OCI-LY1 (cell line): ENCODE measurements around the gene HOXA5.

Experiments used
- EZH2 ChIP-seq: fragments of 200-600 bp; sonication (generic), shearing (Covaris generic); IDR thresholded peaks from 2 replicates; pipeline ENCODE4 v1.8.0; 2017; ENCODE audit warnings: borderline replicate concordance, mixed run types, mild to moderate bottlenecking, antibody characterized with exemption, low read length, moderate library complexity, mixed read lengths
- TF ChIP-seq, protein P1 (sequence below): fragments of 200-600 bp; sonication (generic), shearing (Covaris generic); IDR thresholded peaks from 2 replicates; pipeline ENCODE4 v1.5.1; 2017; ENCODE audit warnings: mild to moderate bottlenecking, antibody characterized with exemption, low read length, moderate library complexity, mixed read lengths

DNA sequence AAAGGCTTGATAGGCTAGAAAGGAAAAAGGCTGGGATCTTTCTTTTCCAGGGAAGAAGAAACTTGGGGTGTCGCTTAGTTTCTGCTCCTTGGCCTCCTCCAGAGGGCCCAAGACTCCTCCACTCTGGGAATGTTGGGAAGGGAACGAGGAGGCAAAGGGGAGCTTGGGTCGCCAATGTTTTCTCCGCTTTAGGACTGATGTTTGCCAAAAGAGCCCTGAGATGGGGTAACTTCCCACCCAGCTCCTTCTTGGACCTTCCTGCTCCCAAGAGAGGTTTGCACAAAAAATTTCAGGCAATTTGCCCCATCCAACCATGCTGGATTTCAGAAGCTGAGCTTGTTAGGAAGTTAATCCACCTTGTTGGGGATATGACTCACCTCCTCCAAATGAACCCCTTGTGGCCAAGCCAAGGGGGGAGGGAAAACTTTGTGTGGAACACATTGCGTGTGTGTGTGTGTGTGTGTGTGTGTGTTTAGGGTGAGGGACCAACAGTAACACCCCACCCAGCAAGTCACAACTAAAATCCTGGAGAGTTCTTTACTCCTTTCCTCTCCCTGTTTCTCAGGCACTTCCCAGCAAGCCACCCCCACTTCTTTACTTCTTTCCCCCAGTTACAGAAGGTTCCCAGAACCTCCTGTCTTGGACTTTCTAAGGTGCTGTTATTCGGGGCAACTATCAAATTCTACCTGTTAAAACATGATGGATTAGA lies 32.3 kb downstream of the HOXA5 start:
- TF ChIP-seq, protein P1, sequence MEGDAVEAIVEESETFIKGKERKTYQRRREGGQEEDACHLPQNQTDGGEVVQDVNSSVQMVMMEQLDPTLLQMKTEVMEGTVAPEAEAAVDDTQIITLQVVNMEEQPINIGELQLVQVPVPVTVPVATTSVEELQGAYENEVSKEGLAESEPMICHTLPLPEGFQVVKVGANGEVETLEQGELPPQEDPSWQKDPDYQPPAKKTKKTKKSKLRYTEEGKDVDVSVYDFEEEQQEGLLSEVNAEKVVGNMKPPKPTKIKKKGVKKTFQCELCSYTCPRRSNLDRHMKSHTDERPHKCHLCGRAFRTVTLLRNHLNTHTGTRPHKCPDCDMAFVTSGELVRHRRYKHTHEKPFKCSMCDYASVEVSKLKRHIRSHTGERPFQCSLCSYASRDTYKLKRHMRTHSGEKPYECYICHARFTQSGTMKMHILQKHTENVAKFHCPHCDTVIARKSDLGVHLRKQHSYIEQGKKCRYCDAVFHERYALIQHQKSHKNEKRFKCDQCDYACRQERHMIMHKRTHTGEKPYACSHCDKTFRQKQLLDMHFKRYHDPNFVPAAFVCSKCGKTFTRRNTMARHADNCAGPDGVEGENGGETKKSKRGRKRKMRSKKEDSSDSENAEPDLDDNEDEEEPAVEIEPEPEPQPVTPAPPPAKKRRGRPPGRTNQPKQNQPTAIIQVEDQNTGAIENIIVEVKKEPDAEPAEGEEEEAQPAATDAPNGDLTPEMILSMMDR = no peak
- no peak for TF ChIP-seq EZH2
